ENCODE results near the gene WBP2NL. TPM values are rescaled to one million over a fixed set of nuclear protein-coding genes. Genes with fewer than 3 reads are reported as not detected.

Gene WBP2NL
- total RNA-seq, 1 donor from 2014 or later = 2.0 TPM

- peaks cover 8% of the 10 kb centered on the region for H3K4me1 ChIP-seq
- no peak overlapping the region for H3K27ac ChIP-seq
- peak overlapping the region in 1 of 2 donors; percentile 16 for H3K4me3 ChIP-seq
- no peaks in the 10 kb centered on the region for H3K27me3 ChIP-seq
- H3K9me3 ChIP-seq = no peaks in the 10 kb centered on the region
- TF ChIP-seq POLR2AphosphoS5 (IDR thresholded peaks at IDR 0.05; ENCODE audit: insufficient read depth in 1 of 2, low read depth in 1 of 2) (no peak), CTCF (IDR thresholded peaks at IDR 0.05) (no peak), POLR2A (IDR thresholded peaks at IDR 0.05) (no peak)
- no peaks in the 10 kb centered on the region for H3K36me3 ChIP-seq
- DNase-seq (ENCODE audit: extremely low spot score in 2 of 2) = no peak
- intact Hi-C loops (cut with DNase I) = no loop called here
Observed at GRCh38 chr22:41957941-41958556, 40.5 kb upstream of the WBP2NL start.

- Histone ChIP-seq H3K4me1 (no peaks in the 10 kb centered on the region), H3K9me3 (no peaks in the 10 kb centered on the region), H3K27me3 (no peaks in the 10 kb centered on the region), H3K27ac (no peak overlapping the region), H3K4me3 (no peak overlapping the region), H3K36me3 (no peaks in the 10 kb centered on the region)
- no peak for DNase-seq (ENCODE audit: extremely low spot score in 2 of 2)
- intact Hi-C loops (cut with DNase I) = no loop called here
- TF ChIP-seq POLR2A (IDR thresholded peaks at IDR 0.05) (no peak), POLR2AphosphoS5 (IDR thresholded peaks at IDR 0.05; ENCODE audit: insufficient read depth in 1 of 2, low read depth in 1 of 2) (no peak), CTCF (IDR thresholded peaks at IDR 0.05) (no peak)
Observed at GRCh38 chr22:41963453-41964111, 35.0 kb upstream of the WBP2NL start.

- no peak overlapping the region for H3K4me3 ChIP-seq
- intact Hi-C loops (cut with DNase I) = no loop called here
- H3K4me1 ChIP-seq = no peaks in the 10 kb centered on the region
- no peaks in the 10 kb centered on the region for H3K36me3 ChIP-seq
- no peak for TF ChIP-seq POLR2AphosphoS5 (IDR thresholded peaks at IDR 0.05; ENCODE audit: insufficient read depth in 1 of 2, low read depth in 1 of 2)
- no peak for TF ChIP-seq POLR2A (IDR thresholded peaks at IDR 0.05)
- no peak for TF ChIP-seq CTCF (IDR thresholded peaks at IDR 0.05)
- no peaks in the 10 kb centered on the region for H3K9me3 ChIP-seq
- no peak overlapping the region for H3K27ac ChIP-seq
- H3K27me3 ChIP-seq = no peaks in the 10 kb centered on the region
- no peak for DNase-seq (ENCODE audit: extremely low spot score in 2 of 2)
Observed at GRCh38 chr22:41964112-41964491, 34.5 kb upstream of the WBP2NL start.

GRCh38 chr22:41966225-41966606, 32.4 kb upstream of the WBP2NL start:
- no peaks in the 10 kb centered on the region for H3K27me3 ChIP-seq
- intact Hi-C loops (cut with DNase I) = no loop called here
- H3K9me3 ChIP-seq = no peaks in the 10 kb centered on the region
- H3K4me1 ChIP-seq = no peaks in the 10 kb centered on the region
- H3K27ac ChIP-seq = no peak overlapping the region
- TF ChIP-seq CTCF (IDR thresholded peaks at IDR 0.05) (no peak), POLR2AphosphoS5 (IDR thresholded peaks at IDR 0.05; ENCODE audit: insufficient read depth in 1 of 2, low read depth in 1 of 2) (no peak), POLR2A (IDR thresholded peaks at IDR 0.05) (no peak)
- no peak for DNase-seq (ENCODE audit: extremely low spot score in 2 of 2)
- H3K4me3 ChIP-seq = no peak overlapping the region
- no peaks in the 10 kb centered on the region for H3K36me3 ChIP-seq

- H3K27me3 ChIP-seq = no peaks in the 10 kb centered on the region
- no peak for DNase-seq (ENCODE audit: extremely low spot score in 2 of 2)
- H3K4me3 ChIP-seq = no peak overlapping the region
- TF ChIP-seq CTCF (IDR thresholded peaks at IDR 0.05) (no peak), POLR2AphosphoS5 (IDR thresholded peaks at IDR 0.05; ENCODE audit: insufficient read depth in 1 of 2, low read depth in 1 of 2) (no peak), POLR2A (IDR thresholded peaks at IDR 0.05) (no peak)
- no peaks in the 10 kb centered on the region for H3K9me3 ChIP-seq
- intact Hi-C loops (cut with DNase I) = no loop called here
- no peaks in the 10 kb centered on the region for H3K36me3 ChIP-seq
- H3K4me1 ChIP-seq = no peaks in the 10 kb centered on the region
- H3K27ac ChIP-seq = no peak overlapping the region
Observed at GRCh38 chr22:41966607-41967240, 31.9 kb upstream of the WBP2NL start.

Measured in vagina (tissue), 2 donors.